Sigmoid colon (tissue), 7 donors: ENCODE measurements around the gene LEPROT. TPM values are rescaled to one million over a fixed set of nuclear protein-coding genes. Genes with fewer than 3 reads are reported as not detected.

Source experiments
- DNase-seq: peaks from one replicate; pipeline ENCODE4 v3.0.0-alpha.2; 2019
- H3K27ac ChIP-seq, 4 donors: fragments of 200-600 bp; sonication (generic); one replicate each; pipeline ENCODE4 v1.5.1; 2016 to 2019; ENCODE audit warnings: mild to moderate bottlenecking in 1 of 4
- H3K27me3 ChIP-seq, 3 donors: fragments of 200-600 bp; sonication (generic); one replicate each; pipeline ENCODE4 v1.5.1; 2019; ENCODE audit warnings: mild to moderate bottlenecking in 1 of 3
- H3K36me3 ChIP-seq, 4 donors: fragments of 200-600 bp; sonication (generic); one replicate each; pipeline ENCODE4 v1.5.1; 2016 to 2019
- H3K4me1 ChIP-seq, 4 donors: fragments of 200-600 bp; sonication (generic); one replicate each; pipeline ENCODE4 v1.5.1; 2017 to 2019
- H3K4me3 ChIP-seq, 4 donors: fragments of 200-600 bp; sonication (generic); one replicate each; pipeline ENCODE4 v1.5.1; 2017 to 2019; ENCODE audit warnings: mild to moderate bottlenecking in 2 of 4, moderate library complexity in 1 of 4
- H3K9me3 ChIP-seq, 4 donors: fragments of 200-600 bp in 3 of 4; sonication (generic) in 3 of 4; one replicate each; pipeline versions ENCODE4 v1.5.1 to v1.6.1; 2013 to 2019
- CTCF ChIP-seq, 4 experiments: fragments of 450-650 bp in 3 of 4; fragments of 200-600 bp in 1 of 4; IDR thresholded peaks; one replicate each; pipeline ENCODE4 v1.5.1; 2016 to 2019; ENCODE audit warnings: antibody characterized with exemption in 4 of 4, mild to moderate bottlenecking in 3 of 4, moderate library complexity in 2 of 4
- EP300 ChIP-seq, 4 donors: sonication (generic); formaldehyde crosslinking; IDR thresholded peaks; one replicate each; pipeline ENCODE4 v1.6.1; 2017; ENCODE audit warnings: antibody characterized with exemption in 4 of 4
- POLR2A ChIP-seq, 2 donors: fragments of 450-650 bp; IDR thresholded peaks; one replicate each; pipeline ENCODE4 v1.6.1; 2016; ENCODE audit warnings: antibody characterized with exemption in 2 of 2, mild to moderate bottlenecking in 2 of 2, moderate library complexity in 2 of 2
- POLR2AphosphoS5 ChIP-seq, 4 donors: sonication (generic); formaldehyde crosslinking; IDR thresholded peaks; one replicate each; pipeline ENCODE4 v1.6.1; 2017; ENCODE audit warnings: antibody characterized with exemption in 4 of 4
- WGBS, 2 donors: extraction: QIAGEN DNeasy Blood & Tissue Kit; methylation state at CpG; one replicate each; pipeline ENCODE4 v1.1.7; 2013; 5-methylcytosine and 5-hydroxymethylcytosine counted together
- intact Hi-C: fragments of 100-400 bp; cut with DNase I; formaldehyde crosslinking; loops from one replicate; pipeline ENCODE4 v1.15.1; 2023
- polyA plus RNA-seq, 3 donors: library from polyadenylated mRNA; stranded (reverse); fragments of 200-250 nt; gene quantifications; one replicate each; pipeline ENCODE4 v1.2.3, GENCODE V29; 2013
- total RNA-seq, 4 donors: library from RNA; depleted of rRNA; stranded (reverse); fragments of >200 nt; gene quantifications; one replicate each; pipeline ENCODE4 v1.1.0, GENCODE V29; 2016
- donor health status: healthy with polysubstance abuse.
- donor health status: Bipolar disorder and iron deficiency.
- donor health status: healthy.

Gene LEPROT
- total and polyA plus RNA-seq, 7 donors = 14.3 to 67.8 (median 48.2) TPM

- H3K36me3 ChIP-seq = no peaks in the 10 kb centered on the region
- peaks cover 0 to 14% (median 6%) of the 10 kb centered on the region in 4 donors for H3K4me1 ChIP-seq
- H3K4me3 ChIP-seq = no peak overlapping the region
- no peak for DNase-seq
- TF ChIP-seq EP300 (IDR thresholded peaks at IDR 0.05) (no peak), POLR2AphosphoS5 (IDR thresholded peaks at IDR 0.05) (peak; percentile 26 to 46 (median 34)), CTCF (IDR thresholded peaks at IDR 0.05) (no peak)
- peak overlapping the region in 1 of 4 donors; percentile 39 for H3K27ac ChIP-seq
- H3K27me3 ChIP-seq = no peaks in the 10 kb centered on the region
- intact Hi-C loops = no loop called here
- H3K9me3 ChIP-seq = no peaks in the 10 kb centered on the region
- WGBS, 2 donors = 79 to 80% methylated on average over 4 of the region's 4 CpGs
Observed at GRCh38 chr1:65471861-65472332, 51.4 kb downstream of the LEPROT start.

- no peaks in the 10 kb centered on the region for H3K36me3 ChIP-seq
- no peaks in the 10 kb centered on the region for H3K27me3 ChIP-seq
- no peak overlapping the region for H3K27ac ChIP-seq
- H3K4me1 ChIP-seq = peaks cover 0 to 3% (median 1%) of the 10 kb centered on the region in 4 donors
- intact Hi-C loops = no loop called here
- no peak for DNase-seq
- 64 to 79% methylated on average over 3 of the region's 3 CpGs for WGBS, 2 donors
- no peaks in the 10 kb centered on the region for H3K9me3 ChIP-seq
- TF ChIP-seq CTCF (IDR thresholded peaks at IDR 0.05) = no peak
- H3K4me3 ChIP-seq = no peak overlapping the region
Observed at GRCh38 chr1:65476327-65476726, 55.9 kb downstream of the LEPROT start.

DNA sequence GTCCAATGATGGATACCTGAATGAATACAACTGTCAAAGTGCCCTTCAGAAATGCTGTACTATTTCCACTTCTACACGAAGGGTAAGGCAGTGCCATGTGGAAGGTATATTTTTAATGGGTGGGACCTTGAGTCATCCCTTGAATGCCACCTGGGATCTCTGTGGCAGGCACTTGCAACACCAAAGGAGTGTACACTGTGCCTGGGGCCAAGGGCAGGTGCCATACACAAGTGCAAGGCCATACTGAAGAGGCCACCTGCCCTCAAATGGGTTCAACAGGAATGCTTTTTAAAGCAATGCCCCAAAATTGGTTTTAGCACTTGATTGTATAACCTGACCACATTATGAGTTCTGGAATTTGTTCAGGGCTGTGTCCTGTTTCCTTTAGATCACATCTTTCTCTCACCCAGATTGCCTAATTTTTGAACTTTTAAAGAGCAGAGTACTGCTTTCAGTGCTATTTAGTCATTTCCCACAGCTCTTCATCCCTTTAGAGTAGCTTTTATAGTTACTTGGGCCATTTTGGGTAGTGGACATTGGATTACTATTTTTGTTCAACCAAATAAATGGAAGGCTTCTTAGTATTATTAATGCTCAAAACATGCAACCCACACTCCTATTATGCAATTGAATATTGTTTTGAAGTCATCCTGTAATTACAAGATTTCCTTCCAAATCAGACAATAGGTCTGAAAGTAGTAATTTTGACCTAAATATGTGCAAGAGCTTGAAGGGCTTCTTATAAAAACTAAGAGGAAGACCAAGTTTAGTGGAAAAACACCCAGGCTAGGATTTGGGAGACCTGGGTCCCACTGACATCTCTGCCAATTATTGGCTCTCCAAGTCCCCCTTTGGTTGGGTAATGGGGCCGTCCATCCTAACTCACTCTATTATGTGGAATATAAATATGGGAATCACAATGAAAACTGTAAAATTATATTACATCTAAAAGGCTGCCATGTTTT, 57.2 kb downstream of the LEPROT start:
- no peak for DNase-seq
- Histone ChIP-seq H3K27me3 (no peaks in the 10 kb centered on the region), H3K9me3 (no peaks in the 10 kb centered on the region), H3K4me1 (no peaks in the 10 kb centered on the region), H3K4me3 (no peak overlapping the region), H3K36me3 (no peaks in the 10 kb centered on the region), H3K27ac (no peak overlapping the region)
- TF ChIP-seq EP300 (IDR thresholded peaks at IDR 0.05) (no peak), POLR2A (IDR thresholded peaks at IDR 0.05) (no peak), POLR2AphosphoS5 (IDR thresholded peaks at IDR 0.05) (no peak), CTCF (IDR thresholded peaks at IDR 0.05) (no peak)
- intact Hi-C loops = no loop called here
- 81 to 86% methylated on average over 2 of the region's 2 CpGs for WGBS, 2 donors

GRCh38 chr1:65478379-65479026, 58.0 kb downstream of the LEPROT start:
- Histone ChIP-seq H3K36me3 (no peaks in the 10 kb centered on the region), H3K9me3 (no peaks in the 10 kb centered on the region), H3K4me3 (no peak overlapping the region), H3K27me3 (no peaks in the 10 kb centered on the region), H3K27ac (no peak overlapping the region), H3K4me1 (no peaks in the 10 kb centered on the region)
- no peak for DNase-seq
- TF ChIP-seq CTCF (IDR thresholded peaks at IDR 0.05) (no peak), POLR2A (IDR thresholded peaks at IDR 0.05) (no peak), EP300 (IDR thresholded peaks at IDR 0.05) (no peak), POLR2AphosphoS5 (IDR thresholded peaks at IDR 0.05) (no peak)
- WGBS, 2 donors = 78 to 80% methylated on average over 3 of the region's 3 CpGs
- intact Hi-C loops = no loop called here
